Suprapubic skin (tissue), 4 donors: ENCODE measurements around the gene ACSL3. TPM values are rescaled to one million over a fixed set of nuclear protein-coding genes. Genes with fewer than 3 reads are reported as not detected.
"Not testable (repeated sequence)": the region's sequence is repeated elsewhere in the genome, so short reads cannot be mapped to it uniquely, and the experiment has no call there.

Experiments
- DNase-seq, 2 donors: peaks; one replicate each; pipeline ENCODE4 v3.0.0-alpha.2; 2019; ENCODE audit warnings: low spot score in 2 of 2
- H3K27ac ChIP-seq: fragments of 200-600 bp; sonication (generic); one replicate; pipeline ENCODE4 v1.5.1; 2019
- H3K27me3 ChIP-seq: fragments of 200-600 bp; sonication (generic); one replicate; pipeline ENCODE4 v1.5.1; 2019
- H3K36me3 ChIP-seq: fragments of 200-600 bp; sonication (generic); one replicate; pipeline ENCODE4 v1.5.1; 2019
- H3K4me1 ChIP-seq: fragments of 200-600 bp; sonication (generic); one replicate; pipeline ENCODE4 v1.5.1; 2019
- H3K4me3 ChIP-seq: fragments of 200-600 bp; sonication (generic); one replicate; pipeline ENCODE4 v1.5.1; 2019; ENCODE audit warnings: mild to moderate bottlenecking
- H3K9me3 ChIP-seq: fragments of 200-600 bp; sonication (generic); one replicate; pipeline ENCODE4 v1.5.1; 2019
- EP300 ChIP-seq: sonication (generic); formaldehyde crosslinking; IDR thresholded peaks from one replicate; pipeline ENCODE4 v1.6.1; 2017; ENCODE audit warnings: antibody characterized with exemption
- POLR2A ChIP-seq, 2 donors: fragments of 450-650 bp; IDR thresholded peaks; one replicate each; pipeline ENCODE4 v1.6.1; 2017; ENCODE audit warnings: antibody characterized with exemption in 2 of 2, mild to moderate bottlenecking in 2 of 2, moderate library complexity in 2 of 2
- POLR2AphosphoS5 ChIP-seq, 3 donors: sonication (generic); formaldehyde crosslinking; IDR thresholded peaks; one replicate each; pipeline ENCODE4 v1.6.1; 2017; ENCODE audit warnings: antibody characterized with exemption in 3 of 3
- WGBS: methylation state at CpG from one replicate; pipeline ENCODE4 v1.1.5; 2018; 5-methylcytosine and 5-hydroxymethylcytosine counted together
- total RNA-seq, 4 donors: library from RNA; depleted of rRNA; stranded (reverse); fragments of >200 nt; gene quantifications; one replicate each; pipeline ENCODE4 v1.1.0, GENCODE V29; 2016
- TF ChIP-seq, protein P1 (sequence below), 2 donors: fragments of 200-600 bp in 1 of 2; fragments of 450-650 bp in 1 of 2; sonication (generic) in 1 of 2; IDR thresholded peaks; one replicate each; pipeline ENCODE4 v1.5.1; 2016 to 2019; ENCODE audit warnings: antibody characterized with exemption in 2 of 2, mild to moderate bottlenecking in 1 of 2, moderate library complexity in 1 of 2

Gene ACSL3
- total RNA-seq, 4 donors from 2014 or later: 46.6 to 154 (median 60.2) TPM

DNA sequence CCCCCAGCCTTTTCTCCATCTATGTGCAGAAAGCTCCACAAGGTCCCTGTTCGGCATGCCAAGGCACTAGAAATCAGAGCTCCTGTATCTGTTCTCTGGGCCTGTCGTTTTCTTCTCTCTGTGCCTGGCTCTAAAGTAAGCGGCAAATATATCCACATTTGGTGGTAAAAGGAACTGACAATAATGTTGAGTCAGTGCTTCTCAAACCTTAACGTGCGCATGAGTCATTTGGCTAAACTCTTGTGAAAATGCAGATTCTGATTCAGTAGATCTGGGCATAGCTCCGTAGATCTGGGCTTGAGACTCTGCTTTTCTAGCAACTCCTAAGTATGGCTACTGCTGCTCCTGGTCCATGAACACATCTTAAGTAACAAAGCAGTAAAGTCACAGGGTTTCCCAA is 16.5 kb upstream of the ACSL3 start:
- H3K27ac ChIP-seq: no peak overlapping the region
- no peaks in the 10 kb centered on the region for H3K9me3 ChIP-seq
- 55% methylated on average over 6 of the region's 6 CpGs for WGBS
- no peaks in the 10 kb centered on the region for H3K36me3 ChIP-seq
- DNase-seq: no peak
- H3K4me3 ChIP-seq: no peak overlapping the region
- no peaks in the 10 kb centered on the region for H3K27me3 ChIP-seq
- TF ChIP-seq POLR2A (IDR thresholded peaks at IDR 0.05): no peak
- no peaks in the 10 kb centered on the region for H3K4me1 ChIP-seq

DNA sequence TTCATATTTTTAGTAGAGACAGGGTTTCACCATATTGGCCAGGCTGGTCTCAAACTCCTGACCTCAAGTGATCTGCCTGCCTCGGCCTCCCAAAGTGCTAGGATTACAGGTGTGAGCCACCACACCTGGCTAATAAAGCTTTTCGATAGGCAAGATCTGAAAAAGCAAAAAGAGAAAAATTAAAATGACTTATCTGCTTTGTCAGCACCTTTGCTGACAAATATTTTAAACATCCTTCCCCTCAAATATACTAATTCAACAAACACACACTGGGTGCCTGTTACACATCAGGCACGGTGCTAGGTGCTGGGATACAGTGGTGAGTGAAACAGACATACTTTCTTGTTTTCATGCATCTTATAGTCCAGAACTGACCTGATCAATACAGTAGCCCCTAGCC is 15.5 kb upstream of the ACSL3 start:
- H3K4me1 ChIP-seq, DNase-seq, H3K36me3 ChIP-seq, H3K27ac ChIP-seq, H3K27me3 ChIP-seq, H3K9me3 ChIP-seq, H3K4me3 ChIP-seq: not testable (repeated sequence)
- 93% methylated on average over 3 of the region's 3 CpGs for whole genome bisulfite sequencing

DNA sequence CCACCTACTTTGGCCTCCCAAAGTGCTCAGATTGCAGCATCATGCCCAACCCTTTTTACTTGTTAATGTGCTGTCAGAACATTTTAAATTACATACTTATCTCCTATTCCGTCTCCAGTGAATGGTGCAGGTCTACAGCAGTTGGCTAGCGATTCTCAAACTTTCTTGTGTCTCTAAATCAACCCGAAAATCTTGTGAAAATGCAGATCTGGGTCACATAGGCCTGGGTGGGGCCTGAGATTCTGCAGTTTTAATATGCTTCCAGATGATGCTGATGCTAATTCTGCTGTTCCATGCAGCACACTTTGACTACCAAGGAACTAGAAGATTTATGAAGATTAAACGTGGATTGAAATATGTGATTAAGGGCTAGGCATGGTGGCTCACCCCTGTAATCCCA is 14.8 kb upstream of the ACSL3 start:
- 76% methylated on average over 4 of the region's 4 CpGs for WGBS
- H3K4me3 ChIP-seq: no peak overlapping the region
- no peak overlapping the region for H3K27ac ChIP-seq
- TF ChIP-seq POLR2AphosphoS5 (IDR thresholded peaks at IDR 0.05): no peak
- no peak for TF ChIP-seq POLR2A (IDR thresholded peaks at IDR 0.05)
- TF ChIP-seq, protein P1, sequence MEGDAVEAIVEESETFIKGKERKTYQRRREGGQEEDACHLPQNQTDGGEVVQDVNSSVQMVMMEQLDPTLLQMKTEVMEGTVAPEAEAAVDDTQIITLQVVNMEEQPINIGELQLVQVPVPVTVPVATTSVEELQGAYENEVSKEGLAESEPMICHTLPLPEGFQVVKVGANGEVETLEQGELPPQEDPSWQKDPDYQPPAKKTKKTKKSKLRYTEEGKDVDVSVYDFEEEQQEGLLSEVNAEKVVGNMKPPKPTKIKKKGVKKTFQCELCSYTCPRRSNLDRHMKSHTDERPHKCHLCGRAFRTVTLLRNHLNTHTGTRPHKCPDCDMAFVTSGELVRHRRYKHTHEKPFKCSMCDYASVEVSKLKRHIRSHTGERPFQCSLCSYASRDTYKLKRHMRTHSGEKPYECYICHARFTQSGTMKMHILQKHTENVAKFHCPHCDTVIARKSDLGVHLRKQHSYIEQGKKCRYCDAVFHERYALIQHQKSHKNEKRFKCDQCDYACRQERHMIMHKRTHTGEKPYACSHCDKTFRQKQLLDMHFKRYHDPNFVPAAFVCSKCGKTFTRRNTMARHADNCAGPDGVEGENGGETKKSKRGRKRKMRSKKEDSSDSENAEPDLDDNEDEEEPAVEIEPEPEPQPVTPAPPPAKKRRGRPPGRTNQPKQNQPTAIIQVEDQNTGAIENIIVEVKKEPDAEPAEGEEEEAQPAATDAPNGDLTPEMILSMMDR (IDR thresholded peaks at IDR 0.05): no peak
- TF ChIP-seq EP300: no peak
- H3K9me3 ChIP-seq: no peaks in the 10 kb centered on the region
- no peaks in the 10 kb centered on the region for H3K27me3 ChIP-seq
- no peak for DNase-seq
- H3K36me3 ChIP-seq: no peaks in the 10 kb centered on the region
- no peaks in the 10 kb centered on the region for H3K4me1 ChIP-seq

DNA sequence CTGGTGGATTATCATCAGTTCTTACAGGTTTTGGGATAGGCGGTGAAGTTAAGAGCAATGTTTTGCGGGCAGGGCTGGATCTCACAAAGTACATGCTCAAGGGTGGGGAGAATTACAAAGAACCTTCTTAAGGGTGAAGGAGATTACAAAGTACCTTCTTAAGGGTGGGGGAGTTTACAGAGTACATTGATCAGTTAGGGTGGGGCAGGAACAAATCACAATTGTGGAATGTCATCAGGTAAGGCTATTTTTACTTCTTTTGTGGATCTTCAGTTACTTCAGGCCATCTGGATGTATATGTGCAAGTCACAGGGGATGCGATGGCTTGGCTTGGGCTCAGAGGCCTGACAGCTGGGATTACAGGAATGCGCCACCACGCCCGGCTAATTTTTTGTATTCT is 12.8 kb upstream of the ACSL3 start:
- H3K27me3 ChIP-seq, H3K4me1 ChIP-seq, H3K4me3 ChIP-seq, DNase-seq, H3K27ac ChIP-seq, H3K9me3 ChIP-seq, H3K36me3 ChIP-seq: not testable (repeated sequence)
- WGBS: 90% methylated on average over 6 of the region's 6 CpGs

DNA sequence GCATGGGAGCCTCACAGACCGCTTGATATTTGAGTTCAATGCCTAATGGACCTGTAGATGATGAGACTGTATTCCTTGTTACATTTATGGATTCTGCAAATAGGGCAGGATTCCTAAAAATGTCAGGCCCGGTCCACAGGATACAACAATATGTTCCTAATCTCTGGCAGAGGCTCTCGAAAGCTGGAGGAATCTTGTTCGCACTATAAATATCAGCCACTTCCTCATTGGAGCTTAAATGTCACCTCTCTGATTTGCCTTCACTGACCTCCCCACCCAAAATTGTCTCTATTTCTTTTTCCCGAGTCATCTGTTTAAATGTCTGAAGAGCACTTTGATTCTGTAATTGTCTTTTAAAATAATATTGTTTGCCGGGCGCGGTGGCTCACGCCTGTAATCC is 12.0 kb upstream of the ACSL3 start:
- TF ChIP-seq, protein P1 (IDR thresholded peaks at IDR 0.05): no peak
- TF ChIP-seq EP300: no peak
- no peak for TF ChIP-seq POLR2A (IDR thresholded peaks at IDR 0.05)
- no peak for TF ChIP-seq POLR2AphosphoS5 (IDR thresholded peaks at IDR 0.05)
- no peaks in the 10 kb centered on the region for H3K9me3 ChIP-seq
- no peaks in the 10 kb centered on the region for H3K36me3 ChIP-seq
- H3K27ac ChIP-seq: no peak overlapping the region
- H3K4me3 ChIP-seq: no peak overlapping the region
- H3K4me1 ChIP-seq: no peaks in the 10 kb centered on the region
- WGBS: 92% methylated on average over 9 of the region's 9 CpGs
- DNase-seq: no peak
- H3K27me3 ChIP-seq: no peaks in the 10 kb centered on the region

DNA sequence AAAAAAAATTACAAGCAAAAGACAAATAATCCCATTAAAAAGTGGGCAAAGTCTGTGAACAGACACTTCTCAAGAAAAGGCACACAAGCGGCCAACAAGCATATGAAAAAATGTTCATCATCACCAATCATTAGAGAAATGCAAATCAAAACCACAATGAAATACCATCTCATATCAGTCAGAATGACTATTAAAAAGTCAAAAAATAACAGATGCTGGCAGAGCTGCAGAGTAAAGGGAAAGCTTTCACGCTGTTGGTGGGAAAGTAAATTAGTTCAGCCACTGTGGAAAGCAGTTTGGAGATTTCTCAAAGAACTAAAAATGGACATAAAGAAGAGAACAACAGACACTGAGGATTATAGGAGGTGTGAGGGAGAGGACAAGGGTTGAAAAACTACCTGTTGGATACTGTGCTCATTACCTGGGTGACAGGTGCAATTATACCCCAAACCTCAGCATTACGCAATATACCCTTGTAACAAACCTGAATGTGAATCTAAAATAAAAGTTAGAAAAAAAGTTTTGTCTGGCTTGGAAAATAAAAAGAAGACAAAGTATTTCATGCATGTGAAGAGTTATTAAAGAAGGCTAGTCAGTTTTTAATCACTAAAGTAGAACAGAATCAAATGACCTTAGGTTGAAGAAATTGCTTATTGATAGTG is 8.7 kb upstream of the ACSL3 start:
- H3K27me3 ChIP-seq: no peaks in the 10 kb centered on the region
- WGBS: 78% methylated on average over 3 of the region's 3 CpGs
- no peak for DNase-seq
- no peaks in the 10 kb centered on the region for H3K4me1 ChIP-seq
- TF ChIP-seq, protein P1 (IDR thresholded peaks at IDR 0.05): no peak
- TF ChIP-seq EP300 (no peak), POLR2AphosphoS5 (IDR thresholded peaks at IDR 0.05) (no peak), POLR2A (IDR thresholded peaks at IDR 0.05) (no peak)
- H3K36me3 ChIP-seq: no peaks in the 10 kb centered on the region
- H3K4me3 ChIP-seq: no peak overlapping the region
- no peak overlapping the region for H3K27ac ChIP-seq
- no peaks in the 10 kb centered on the region for H3K9me3 ChIP-seq
